Limb (tissue), 2 donors: ENCODE results near the gene BST2.
"Not testable (repeated sequence)": the region's sequence is repeated elsewhere in the genome, so short reads cannot be mapped to it uniquely, and the experiment has no call there.

Experiments used
- DNase-seq, 2 donors: peaks; one replicate each; pipeline ENCODE4 v3.0.0-alpha.2; 2016; ENCODE audit errors: extremely low spot score in 2 of 2

Gene BST2

DNA sequence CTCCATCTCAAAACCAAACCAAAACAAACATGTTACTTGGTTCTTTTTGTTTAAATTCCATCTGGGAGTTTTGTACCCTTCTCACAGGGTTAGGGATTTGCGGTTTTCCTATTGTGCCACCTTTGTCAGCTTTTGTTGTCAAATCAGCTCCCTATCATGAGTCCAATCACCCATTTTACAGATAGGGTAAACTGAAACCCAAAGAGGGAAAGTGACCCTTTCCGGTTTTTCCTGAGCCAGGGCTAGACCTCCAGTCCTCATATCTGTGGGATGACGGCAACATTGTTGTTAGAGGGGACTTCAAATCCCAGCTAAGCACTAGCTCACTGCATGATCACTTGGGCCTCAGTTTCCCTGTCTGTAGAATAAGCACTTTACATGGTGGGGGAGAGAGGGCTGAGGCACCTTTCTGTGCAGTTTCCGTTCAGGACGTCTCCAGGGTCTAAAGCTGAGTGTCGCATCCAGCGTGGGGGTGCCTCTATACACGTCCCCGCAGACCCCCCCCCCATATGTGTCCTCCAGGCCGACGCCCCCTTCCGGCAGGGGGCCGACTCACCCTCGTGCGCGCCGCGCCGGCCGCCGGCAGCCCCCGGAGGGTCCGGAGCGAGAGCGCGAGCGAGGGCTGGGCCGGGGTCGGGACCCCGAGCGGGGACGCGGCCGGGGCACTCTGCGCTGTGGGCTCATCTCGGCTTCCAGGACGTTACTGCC lies 15.3 kb downstream of the BST2 start:
- DNase-seq, result no peak

DNA sequence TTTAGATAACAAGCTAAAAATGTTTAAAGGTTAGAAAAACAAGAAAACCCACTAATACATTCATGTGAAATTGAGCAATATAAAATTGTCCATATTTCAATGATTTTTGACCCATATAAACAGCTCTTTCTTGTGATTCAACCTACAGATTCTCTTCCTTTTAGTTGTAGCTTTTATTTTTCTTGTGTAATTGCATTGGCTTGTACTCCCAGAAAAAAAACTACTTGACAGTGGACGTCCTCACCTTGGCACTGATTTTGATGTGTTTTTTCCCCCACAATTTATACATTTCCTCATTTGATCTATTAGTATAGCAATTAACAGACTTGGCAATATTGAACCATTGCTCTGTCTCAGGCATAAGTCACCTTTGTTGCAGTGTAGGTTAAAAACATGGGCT lies 16.1 kb downstream of the BST2 start:
- no peak for DNase-seq

DNA sequence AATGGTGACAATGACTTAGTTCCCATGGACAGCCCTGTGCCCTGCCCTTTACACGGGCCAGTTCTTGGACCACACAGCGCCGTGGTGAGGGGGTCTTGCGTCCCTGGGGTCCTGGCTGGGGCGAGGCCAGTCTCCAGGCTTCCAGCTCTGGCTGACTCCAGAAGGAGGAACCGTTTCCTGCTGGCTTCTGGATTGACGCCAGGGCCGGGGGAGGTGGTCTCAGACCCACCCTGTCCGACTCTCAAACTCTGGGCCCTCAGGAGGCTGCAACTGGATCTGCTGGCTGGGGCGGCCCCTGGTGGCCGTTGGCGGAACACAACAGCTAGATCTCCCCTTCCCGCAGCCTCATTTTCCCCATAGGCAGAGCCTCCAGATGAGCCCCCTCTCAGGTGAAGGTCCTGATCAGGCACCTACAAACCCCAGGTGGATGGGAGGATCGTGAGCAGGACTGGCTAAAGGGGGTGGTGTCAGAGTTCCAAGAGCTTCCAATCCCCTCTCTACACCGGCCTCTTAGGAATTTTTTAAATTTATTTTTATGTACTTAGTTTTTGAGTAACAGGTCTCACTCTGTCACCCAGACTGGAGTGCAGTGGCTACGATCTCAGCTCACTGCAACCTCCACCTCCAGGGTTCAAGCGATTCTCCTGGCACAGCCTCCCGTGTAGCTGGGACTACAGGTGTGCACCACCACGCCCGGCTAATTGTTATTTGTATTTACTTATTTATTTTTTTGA lies 19.4 kb downstream of the BST2 start:
- peak; percentile 18 to 75 for DNase-seq

DNA sequence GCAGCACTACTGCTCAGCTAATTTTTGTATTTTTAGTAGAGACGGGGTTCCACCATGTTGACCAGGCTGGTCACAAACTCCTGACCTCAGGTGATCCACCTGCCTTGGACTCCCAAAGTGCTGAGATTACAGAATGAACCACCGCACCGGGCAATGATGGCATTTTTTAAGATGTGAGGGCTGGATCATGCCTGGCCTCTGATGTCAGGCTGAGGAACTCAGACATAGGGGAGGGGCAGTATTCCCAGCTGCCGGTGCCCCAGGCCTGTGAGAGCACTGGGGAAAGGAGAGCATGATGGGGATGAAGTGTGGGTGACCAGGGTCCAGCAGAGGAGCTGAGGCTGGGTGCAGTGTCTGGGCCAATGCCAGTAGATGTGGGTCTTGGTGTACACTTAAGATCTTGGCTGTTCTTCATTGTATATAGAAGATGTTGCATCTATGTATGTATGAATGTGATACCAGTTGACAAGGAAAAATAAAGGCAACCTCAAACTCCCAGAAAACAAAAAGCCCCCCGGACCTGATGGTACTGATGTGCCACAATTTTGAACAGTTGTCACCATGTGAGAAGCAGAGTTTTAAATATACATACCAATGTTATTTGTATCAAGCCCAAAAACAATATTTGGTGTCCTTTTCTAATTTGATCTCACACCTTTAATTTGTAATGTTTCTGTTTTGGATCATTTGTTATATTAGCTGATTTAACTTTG lies 24.8 kb downstream of the BST2 start:
- no peak for DNase-seq

DNA sequence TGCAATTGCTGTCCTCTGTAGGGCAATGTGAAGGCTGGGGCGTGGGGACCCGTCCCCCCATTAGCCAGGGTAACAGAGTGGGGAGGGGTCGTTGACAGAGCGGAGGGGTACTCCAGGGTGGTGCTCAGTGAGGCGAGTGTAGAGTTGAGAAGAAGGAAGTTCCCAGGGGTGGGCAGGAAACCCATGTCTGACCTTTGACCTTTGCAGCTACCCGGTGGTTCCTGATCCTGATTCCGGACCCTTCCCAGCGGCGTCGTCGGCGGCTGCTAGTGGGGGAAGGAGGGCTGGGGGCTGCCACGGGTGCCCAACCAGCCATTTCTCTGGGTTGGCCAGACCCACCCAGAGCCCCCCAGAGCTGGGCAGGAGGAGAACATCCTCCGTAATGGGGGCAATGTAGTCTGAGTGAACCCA lies 26.2 kb downstream of the BST2 start:
- DNase-seq, result peak in 1 of 2 donors; percentile 62

DNA sequence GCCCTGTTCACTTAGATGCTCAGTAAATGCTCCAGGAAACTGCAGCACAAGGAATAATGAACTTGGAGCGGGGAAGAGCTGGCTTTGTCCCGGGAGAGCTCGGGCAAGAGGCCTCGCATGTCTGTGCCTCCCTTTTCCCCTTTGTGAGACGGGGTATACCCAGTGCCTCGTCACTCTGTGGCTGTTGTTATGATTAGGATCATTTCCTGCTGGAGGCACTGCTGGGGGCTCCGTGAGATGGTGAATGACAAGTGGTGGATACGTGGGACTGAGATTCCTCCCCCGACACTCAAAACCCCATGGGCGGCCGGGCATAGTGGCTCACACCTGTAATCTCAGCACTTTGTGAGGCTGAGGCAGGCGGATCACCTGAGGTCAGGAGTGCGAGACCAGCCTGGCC lies 27.2 kb downstream of the BST2 start:
- no peak for DNase-seq

DNA sequence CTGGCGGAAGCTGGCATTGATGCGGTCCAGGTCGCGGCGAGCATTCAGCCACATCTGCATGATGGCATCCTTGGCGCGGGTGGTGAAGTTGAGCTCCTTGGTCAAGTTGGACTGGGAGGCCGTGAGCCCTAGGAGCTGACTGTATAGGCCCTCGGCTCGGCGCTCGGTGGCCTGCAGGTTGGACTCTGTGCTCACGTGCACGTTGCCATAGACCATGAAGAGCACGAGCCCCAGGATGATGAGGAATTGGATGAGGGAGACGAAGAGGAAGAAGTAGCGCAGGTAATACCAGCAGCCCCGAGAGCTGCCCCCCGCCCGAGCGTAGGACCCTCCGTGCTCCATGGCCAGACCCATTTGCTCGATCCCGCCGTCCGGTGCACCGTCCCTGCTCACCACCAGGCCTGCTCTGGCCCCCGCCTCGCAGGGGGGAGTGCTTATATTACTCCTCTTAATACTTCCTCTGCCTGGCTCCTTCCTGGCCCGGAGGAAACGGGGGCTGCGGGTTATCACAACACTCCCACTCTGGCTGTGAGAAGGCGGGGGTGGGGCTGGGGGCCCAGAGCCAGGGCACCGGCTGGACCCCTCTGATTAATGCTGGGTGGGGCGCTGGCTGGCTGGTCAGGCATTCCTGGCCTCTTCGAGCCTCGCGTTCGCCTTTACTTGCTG lies 28.4 kb downstream of the BST2 start, which contains the start of gene PLVAP:
TSS of gene PLVAP (minus strand) at position 408 of the 666 bp plus-strand sequence. CDS start at position 354, 54 bp downstream.
- no peak for DNase-seq

DNA sequence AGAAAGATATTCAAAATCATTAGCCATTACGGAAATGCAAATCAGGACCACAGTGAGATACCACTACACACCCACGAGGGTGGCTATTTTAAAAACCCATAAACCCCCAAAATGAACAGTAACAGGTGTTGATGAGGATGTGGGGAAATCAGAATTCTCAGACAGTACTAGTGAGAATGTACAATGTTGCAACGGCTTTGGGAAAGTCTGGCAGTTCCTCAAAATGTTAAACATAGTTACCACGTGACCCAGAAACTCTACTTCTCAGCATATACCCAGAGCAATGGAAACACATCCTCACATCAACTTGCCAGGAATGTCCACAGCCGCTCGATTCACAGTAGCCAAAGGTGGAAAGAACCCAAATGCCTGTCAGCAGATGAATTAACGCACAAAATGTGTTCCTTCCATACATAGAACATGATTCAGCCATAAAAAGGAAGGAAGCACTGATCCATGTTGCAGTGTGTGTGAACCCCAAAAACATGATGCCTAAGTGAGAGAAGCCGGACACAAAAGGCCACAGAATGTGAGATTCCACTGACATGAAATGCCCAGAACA lies 35.3 kb downstream of the BST2 start:
- DNase-seq, result no peak

DNA sequence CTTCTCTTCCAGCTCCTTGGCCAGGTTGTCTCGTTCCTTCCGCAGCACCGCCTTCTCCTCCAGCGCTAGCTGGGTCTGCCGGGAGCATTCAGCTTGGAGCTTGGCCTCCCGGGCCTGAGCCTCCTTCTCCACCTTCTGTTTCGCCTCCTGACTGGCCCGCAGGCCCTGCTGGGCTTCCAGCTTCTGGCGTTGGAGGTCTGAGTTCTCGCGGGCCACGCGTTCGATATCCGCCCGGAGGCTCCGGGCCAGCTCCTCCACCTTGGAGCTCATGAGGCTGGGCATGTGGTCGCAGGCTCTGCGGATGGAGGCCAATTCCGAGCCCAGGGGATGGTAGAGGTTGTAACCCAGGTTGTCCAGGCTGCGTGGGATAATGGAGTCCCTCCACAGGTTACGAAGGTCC lies 40.1 kb downstream of the BST2 start:
- DNase-seq, result no peak

DNA sequence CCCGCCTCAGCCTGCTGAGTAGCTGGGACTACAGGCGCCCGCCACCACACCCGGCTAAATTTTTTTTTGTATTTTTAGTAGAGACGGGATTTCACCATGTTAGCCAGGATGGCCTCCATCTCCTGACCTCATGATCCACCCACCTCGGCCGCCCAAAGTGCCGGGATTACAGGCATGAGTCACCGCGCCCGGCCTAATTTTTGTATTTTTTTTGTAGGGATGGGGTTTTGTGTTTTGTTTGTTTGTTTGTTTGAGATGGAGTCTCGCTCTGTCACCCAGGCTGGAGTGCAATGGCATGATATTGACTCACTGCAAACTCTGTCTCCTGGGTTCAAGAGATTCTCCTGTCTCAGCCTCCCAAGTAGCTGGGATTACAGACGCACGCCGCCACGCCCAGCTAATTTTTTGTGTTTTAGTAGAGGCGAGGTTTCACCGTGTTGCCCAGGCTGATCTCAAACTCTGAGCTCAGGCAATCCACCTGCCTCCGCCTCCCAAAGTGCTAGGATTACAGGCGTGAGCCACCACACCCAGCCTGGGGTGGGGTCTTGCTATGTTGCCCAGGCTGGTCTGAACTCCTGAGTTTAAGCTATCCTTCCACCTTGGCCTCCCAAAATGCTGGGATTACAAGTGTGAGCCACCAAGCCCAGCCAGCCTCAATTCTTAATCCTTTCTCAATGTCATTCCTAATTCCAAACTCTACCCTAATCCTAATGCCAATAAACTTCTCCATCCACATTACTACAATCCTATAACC lies 41.4 kb downstream of the BST2 start:
- DNase-seq, result not testable (repeated sequence)

DNA sequence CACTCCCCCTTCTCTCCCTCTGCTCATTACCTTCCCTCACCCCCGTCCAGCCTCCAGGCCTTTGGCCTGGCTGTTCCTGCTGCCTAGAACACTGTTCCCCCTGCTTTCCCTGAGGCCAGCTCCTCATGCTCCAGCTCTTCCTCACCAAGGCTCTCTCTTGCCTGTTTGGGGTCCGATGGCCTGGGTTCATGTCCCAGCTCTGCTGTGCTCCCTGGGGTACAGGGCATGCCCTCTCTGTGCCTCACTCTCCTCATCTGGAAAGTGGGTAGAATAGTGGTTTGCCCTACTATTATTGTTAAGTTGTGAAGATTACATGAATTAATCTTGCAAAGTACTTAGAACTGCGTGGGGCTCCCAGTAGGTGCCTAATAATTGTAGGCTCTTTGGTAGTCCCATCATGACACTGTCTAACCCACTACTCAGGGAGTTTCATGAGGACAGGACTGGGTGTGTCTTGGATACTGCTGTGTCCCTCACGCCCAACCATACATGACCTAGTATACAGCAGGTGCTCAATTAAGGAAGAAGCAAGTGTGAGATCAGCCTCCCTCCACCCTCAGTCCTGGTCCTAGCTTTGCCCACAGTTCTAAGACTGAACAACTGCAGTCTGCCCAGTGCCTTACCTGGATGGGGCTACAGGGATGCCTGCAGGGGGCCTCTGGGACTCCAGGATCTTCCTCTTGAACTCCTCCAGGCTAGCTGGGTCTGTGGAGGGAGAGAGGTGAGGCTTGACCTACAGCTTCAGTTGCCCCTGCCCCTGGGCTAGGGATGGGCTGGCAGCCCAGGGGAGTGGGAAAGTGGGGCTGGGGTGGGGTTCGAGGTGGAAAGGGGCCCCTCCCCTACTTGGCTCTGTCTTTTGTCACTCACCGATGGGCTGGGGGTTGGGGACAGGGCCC lies 45.3 kb downstream of the BST2 start:
- DNase-seq, result no peak

DNA sequence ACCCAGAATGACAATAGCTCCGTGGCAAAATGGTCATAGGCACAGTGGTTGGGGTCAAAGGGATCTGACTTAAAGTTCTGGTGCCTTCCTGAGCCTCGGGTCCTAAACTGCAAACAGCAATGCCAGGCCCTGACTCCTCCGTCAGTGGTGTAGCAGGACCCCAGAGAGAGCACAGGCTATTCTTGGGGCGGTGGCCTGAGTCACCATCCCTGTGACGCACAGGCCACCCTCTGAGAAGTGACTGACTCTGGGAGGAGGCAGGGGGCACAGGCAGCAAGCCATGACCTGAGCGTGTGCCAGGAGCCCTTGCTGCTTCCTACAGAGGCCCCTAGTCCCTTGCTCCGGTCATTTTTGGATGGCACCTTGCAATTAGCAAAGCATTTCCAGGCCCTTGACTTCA lies 47.0 kb downstream of the BST2 start:
- DNase-seq, result no peak

DNA sequence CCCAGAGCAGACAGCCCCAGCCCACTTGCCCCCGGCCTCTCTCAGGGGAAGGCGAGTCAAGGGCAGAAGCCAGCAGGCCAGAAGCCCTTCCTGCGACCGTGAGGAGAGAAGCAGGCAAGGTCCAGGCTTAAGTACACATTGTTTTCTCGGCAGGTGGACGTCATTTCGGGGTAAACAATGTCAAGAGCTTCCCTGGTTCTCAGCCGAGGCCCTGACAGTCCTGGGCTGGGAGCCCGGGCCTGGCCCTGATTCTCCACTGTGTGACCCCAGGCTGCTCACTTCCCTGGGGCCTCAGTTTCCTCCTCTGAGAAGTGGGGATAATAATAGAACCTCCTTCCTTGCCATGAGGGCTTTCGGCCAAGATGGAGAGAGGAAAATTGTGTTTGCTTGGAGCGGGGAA lies 47.7 kb downstream of the BST2 start:
- DNase-seq, result no peak

DNA sequence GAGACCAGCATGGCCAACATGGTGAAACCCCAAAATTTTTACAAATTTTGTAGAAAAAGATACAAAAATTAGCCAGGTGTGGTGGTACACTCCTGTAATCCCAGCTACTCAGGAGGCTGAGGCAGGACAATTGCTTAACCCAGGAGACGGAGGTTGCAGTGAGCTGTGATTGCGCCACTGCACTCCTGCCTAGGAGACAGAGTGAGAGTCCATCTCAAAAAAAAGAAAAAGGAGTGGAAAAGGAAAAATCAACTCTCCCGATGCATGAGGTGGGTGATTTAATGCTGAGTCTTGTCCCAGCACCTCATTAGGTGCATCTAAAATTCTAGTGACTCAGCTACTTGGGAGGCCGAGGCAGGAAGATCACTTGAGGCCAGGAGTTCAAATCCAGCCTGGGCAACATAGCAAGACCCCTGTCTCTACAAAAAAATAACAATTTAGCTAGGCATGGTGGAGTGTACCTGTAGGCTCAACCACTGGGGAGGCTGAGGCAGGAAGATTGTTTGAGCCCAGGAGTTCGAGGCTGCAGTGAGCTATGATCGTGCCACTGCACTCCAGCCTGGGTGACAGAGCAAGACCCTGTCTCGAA lies 48.3 kb downstream of the BST2 start:
- no peak for DNase-seq

DNA sequence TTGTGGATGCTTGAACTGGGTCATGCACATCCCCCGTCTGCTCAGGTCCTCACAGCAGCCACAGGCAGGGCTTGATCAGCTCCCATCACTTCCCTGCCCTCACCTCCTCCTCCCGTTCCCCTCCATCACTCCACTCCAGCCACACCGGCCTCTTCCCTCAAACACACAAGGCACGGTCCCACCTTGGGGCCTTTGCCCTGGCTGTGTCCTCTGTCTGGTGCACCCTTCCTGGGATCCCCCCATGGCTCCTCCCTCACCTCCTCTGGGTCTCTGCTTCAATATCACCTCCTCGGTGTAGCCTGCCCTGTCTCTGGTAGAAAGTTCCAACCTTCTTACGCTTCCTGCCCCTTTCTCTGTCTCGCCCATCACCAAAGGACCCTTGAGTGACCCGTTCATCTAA lies 52.0 kb downstream of the BST2 start:
- DNase-seq, result no peak
